Trophoblast cell (in vitro differentiated cells and primary cell): Measurements from ENCODE around the gene GLB1L3.

Experiments
- DNase-seq, 2 donors: peaks; one replicate each; pipeline ENCODE4 v3.0.0-alpha.2; 2016
- H2AFZ ChIP-seq: 2 replicates; pipeline ENCODE4 v1.6.1; 2013; ENCODE audit warnings: low read length, moderate library complexity, mild to moderate bottlenecking; ENCODE audit not compliant: insufficient read depth, poor library complexity
- H2AK5ac ChIP-seq: 2 replicates; pipeline ENCODE4 v1.6.1; 2013; ENCODE audit warnings: mild to moderate bottlenecking, low read length
- H2BK120ac ChIP-seq: 2 replicates; pipeline ENCODE4 v1.6.1; 2013; ENCODE audit warnings: low read length, mild to moderate bottlenecking, moderate library complexity; ENCODE audit not compliant: insufficient read depth, poor library complexity
- H2BK12ac ChIP-seq: 2 replicates; pipeline ENCODE4 v1.6.1; 2013; ENCODE audit warnings: mild to moderate bottlenecking, low read length, moderate library complexity
- H2BK5ac ChIP-seq: 2 replicates; pipeline ENCODE4 v1.6.1; 2013; ENCODE audit warnings: low read length, low read depth, moderate library complexity, mild to moderate bottlenecking; ENCODE audit not compliant: poor library complexity
- H3K14ac ChIP-seq: 2 replicates; pipeline ENCODE4 v1.6.1; 2013; ENCODE audit warnings: mild to moderate bottlenecking, low read length
- H3K18ac ChIP-seq: 2 replicates; pipeline ENCODE4 v1.6.1; 2013; ENCODE audit warnings: mild to moderate bottlenecking, low read length
- H3K23ac ChIP-seq: 2 replicates; pipeline ENCODE4 v1.6.1; 2013; ENCODE audit warnings: low read length
- H3K27ac ChIP-seq: 2 replicates; pipeline ENCODE4 v1.5.1; 2013; ENCODE audit warnings: low read depth, mild to moderate bottlenecking, inconsistent platforms, low read length, moderate library complexity
- H3K27me3 ChIP-seq: 2 replicates; pipeline ENCODE4 v1.6.1; 2013; ENCODE audit warnings: inconsistent platforms, mild to moderate bottlenecking, low read length, moderate library complexity; ENCODE audit not compliant: insufficient read depth
- H3K36me3 ChIP-seq, 2 experiments: 1 replicate in 1 of 2; 2 replicates in 1 of 2; pipeline ENCODE4 v1.6.1; 2013; ENCODE audit warnings: low read length in 2 of 2, mild to moderate bottlenecking in 2 of 2, moderate library complexity in 1 of 2; ENCODE audit not compliant: insufficient read depth in 2 of 2, control insufficient read depth in 1 of 2
- H3K4ac ChIP-seq: 2 replicates; pipeline ENCODE4 v1.6.1; 2013; ENCODE audit warnings: low read depth, mild to moderate bottlenecking, low read length, moderate library complexity
- H3K4me1 ChIP-seq, 2 experiments: 1 replicate in 1 of 2; 2 replicates in 1 of 2; pipeline ENCODE4 v1.6.1; 2013; ENCODE audit warnings: low read length in 2 of 2, mild to moderate bottlenecking in 2 of 2, moderate library complexity in 1 of 2; ENCODE audit not compliant: insufficient read depth in 2 of 2, control insufficient read depth in 1 of 2
- H3K4me2 ChIP-seq: 2 replicates; pipeline ENCODE4 v1.6.1; 2013; ENCODE audit warnings: inconsistent platforms, mild to moderate bottlenecking, low read length, moderate library complexity
- H3K4me3 ChIP-seq: 2 replicates; pipeline ENCODE4 v1.5.1; 2013; ENCODE audit warnings: mild to moderate bottlenecking, low read depth, low read length, inconsistent platforms
- H3K79me1 ChIP-seq: one replicate; pipeline ENCODE4 v1.6.1; 2013; ENCODE audit warnings: low read length
- H3K79me2 ChIP-seq: 2 replicates; pipeline ENCODE4 v1.6.1; 2013; ENCODE audit warnings: low read length, mild to moderate bottlenecking; ENCODE audit not compliant: control insufficient read depth, insufficient read depth, poor library complexity
- H3K9ac ChIP-seq: 2 replicates; pipeline ENCODE4 v1.6.1; 2013; ENCODE audit warnings: mild to moderate bottlenecking, low read length
- H3K9me3 ChIP-seq: 2 replicates; pipeline ENCODE4 v1.6.1; 2013; ENCODE audit warnings: low read depth, mild to moderate bottlenecking, control low read depth, inconsistent platforms, low read length; ENCODE audit not compliant: insufficient read depth
- H4K12ac ChIP-seq: 2 replicates; pipeline ENCODE4 v1.6.1; 2013; ENCODE audit warnings: low read depth, mild to moderate bottlenecking, low read length, moderate library complexity
- H4K8ac ChIP-seq: 2 replicates; pipeline ENCODE4 v1.6.1; 2013; ENCODE audit warnings: low read depth, mild to moderate bottlenecking, low read length, moderate library complexity
- H4K91ac ChIP-seq: one replicate; pipeline ENCODE4 v1.6.1; 2013; ENCODE audit warnings: low read depth, mild to moderate bottlenecking, low read length, moderate library complexity
- WGBS: extraction: QIAGEN DNeasy Blood & Tissue Kit; methylation state at CpG from one replicate; pipeline ENCODE4 v1.1.7; 2013; ENCODE audit warnings: missing lambda C conversion rate; ENCODE audit not compliant: insufficient read length, insufficient coverage; ENCODE audit errors: extremely low coverage; 5-methylcytosine and 5-hydroxymethylcytosine counted together

GLB1L3 gene

DNA sequence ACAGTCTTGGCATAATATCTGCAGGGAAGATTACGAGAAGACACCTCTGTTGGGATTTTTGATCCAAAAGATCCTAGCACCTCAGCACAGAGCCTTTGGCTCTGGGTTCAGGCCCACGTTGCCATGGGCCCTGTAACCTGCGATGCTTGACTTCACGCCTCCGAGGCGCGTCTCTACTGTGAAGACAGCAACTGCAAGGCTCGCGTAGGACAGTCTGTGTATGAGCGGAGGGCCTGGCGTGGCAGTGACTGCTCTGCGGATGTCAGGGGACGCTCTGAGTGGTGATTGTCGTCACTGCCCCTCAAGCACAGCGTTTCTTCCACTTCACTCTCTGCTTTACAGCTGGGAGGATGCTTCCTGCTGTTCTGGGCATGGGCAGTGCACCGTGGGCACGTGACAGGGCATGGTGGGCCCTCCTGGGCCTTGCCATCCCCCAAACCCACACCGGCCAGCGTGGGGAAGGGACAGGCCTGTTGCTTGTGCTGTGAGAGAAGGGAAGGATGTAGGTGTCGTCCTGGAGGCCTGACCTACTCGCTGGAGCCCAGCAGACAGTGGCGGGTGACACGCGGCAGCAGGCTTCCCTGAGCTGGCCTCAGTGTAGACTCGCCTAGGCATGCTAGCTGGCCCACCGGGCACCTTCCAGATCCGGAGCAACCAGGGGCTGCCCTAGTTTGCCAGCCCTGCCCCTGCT, 82.1 kb downstream of the GLB1L3 start:
- H2BK12ac ChIP-seq, result no peak overlapping the region
- no peak overlapping the region for H3K4me3 ChIP-seq
- DNase-seq, result no peak
- H2BK5ac ChIP-seq, result no peak overlapping the region
- no peaks in the 10 kb centered on the region for H3K27me3 ChIP-seq
- H4K12ac ChIP-seq, result no peak overlapping the region
- H3K14ac ChIP-seq, result no peak overlapping the region
- no peak overlapping the region for H3K4me2 ChIP-seq
- no peak overlapping the region for H2AK5ac ChIP-seq
- no peak overlapping the region for H3K18ac ChIP-seq
- H3K9ac ChIP-seq, result no peak overlapping the region
- H3K23ac ChIP-seq, result no peak overlapping the region
- H4K8ac ChIP-seq, result no peak overlapping the region
- H2BK120ac ChIP-seq, result no peak overlapping the region
- peaks cover 1% of the 10 kb centered on the region for H3K9me3 ChIP-seq
- H3K79me1 ChIP-seq, result no peaks in the 10 kb centered on the region
- no peak overlapping the region for H3K27ac ChIP-seq
- H3K79me2 ChIP-seq, result no peaks in the 10 kb centered on the region
- H2AFZ ChIP-seq, result no peak overlapping the region
- H4K91ac ChIP-seq, result no peak overlapping the region
- no peaks in the 10 kb centered on the region for H3K36me3 ChIP-seq
- no CpG with 5 or more reads among the region's 27 CpGs for WGBS
- H3K4ac ChIP-seq, result no peak overlapping the region
- H3K4me1 ChIP-seq, result no peaks in the 10 kb centered on the region

DNA sequence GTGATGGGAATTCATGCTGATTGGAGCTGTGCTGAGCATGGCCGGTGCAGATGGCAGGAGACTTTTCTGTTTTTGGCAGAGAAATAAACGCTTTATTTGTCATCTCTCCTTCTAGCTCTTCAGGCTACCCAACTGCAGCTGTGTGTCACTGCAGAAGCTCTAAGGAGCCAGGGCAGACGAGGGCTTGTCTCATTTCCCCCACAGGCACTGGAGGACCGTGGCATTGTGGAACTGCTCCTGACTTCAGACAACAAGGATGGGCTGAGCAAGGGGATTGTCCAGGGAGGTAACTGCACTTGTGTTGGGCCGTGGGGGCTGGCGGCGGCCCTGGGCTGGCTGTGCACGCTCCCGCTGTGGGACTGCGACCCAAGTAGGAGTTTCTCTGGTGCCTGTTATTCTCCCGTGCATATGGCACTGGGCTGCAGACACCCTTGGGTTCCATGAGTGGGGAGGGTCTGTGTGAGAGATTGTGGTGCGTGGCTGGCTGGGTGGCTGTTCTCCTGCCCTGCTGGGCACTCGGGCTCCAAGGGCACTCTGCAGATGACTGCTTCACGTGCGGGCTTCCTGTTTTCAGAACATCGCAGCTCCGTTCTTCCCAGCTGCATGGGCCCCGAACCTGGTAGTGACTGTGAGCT, 82.8 kb downstream of the GLB1L3 start:
- Histone ChIP-seq H3K18ac (no peak overlapping the region), H3K9ac (no peak overlapping the region), H2BK12ac (no peak overlapping the region), H3K4ac (no peak overlapping the region), H3K14ac (no peak overlapping the region), H3K27ac (no peak overlapping the region), H3K4me3 (no peak overlapping the region), H3K4me1 (no peaks in the 10 kb centered on the region), H2BK120ac (no peak overlapping the region), H3K36me3 (no peaks in the 10 kb centered on the region), H3K79me2 (no peaks in the 10 kb centered on the region), H4K91ac (no peak overlapping the region), H4K8ac (no peak overlapping the region), H3K23ac (no peak overlapping the region), H2AK5ac (no peak overlapping the region), H3K9me3 (peaks cover 1% of the 10 kb centered on the region), H2AFZ (no peak overlapping the region), H3K79me1 (no peaks in the 10 kb centered on the region), H3K27me3 (no peaks in the 10 kb centered on the region), H3K4me2 (no peak overlapping the region), H4K12ac (no peak overlapping the region), H2BK5ac (no peak overlapping the region)
- WGBS, result no CpG with 5 or more reads among the region's 18 CpGs
- DNase-seq, result no peak

DNA sequence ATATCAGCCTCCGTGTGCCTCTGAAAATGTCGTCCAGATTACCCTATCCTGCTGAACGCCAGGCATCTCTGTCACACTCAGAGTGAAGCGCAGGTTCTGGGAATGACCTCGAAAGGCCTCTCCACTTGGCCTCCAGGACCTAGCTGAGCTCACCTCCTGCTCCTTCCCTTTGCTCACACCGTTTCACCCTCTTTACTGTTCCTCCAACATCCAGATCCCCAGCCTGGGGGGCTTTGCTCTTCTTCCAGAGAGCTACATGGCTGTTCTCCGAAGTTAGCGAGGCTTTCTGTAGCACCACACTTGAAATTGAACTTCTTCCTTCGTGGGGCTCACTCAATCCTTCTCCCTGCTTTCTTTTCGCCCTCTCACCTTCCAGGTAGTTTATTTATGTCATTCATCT, 83.5 kb downstream of the GLB1L3 start:
- Histone ChIP-seq H3K23ac (no peak overlapping the region), H2AK5ac (no peak overlapping the region), H3K4me2 (no peak overlapping the region), H3K79me1 (no peaks in the 10 kb centered on the region), H3K27ac (no peak overlapping the region), H3K4ac (no peak overlapping the region), H2BK5ac (no peak overlapping the region), H3K9me3 (peaks cover 1% of the 10 kb centered on the region), H3K27me3 (no peaks in the 10 kb centered on the region), H3K36me3 (no peaks in the 10 kb centered on the region), H3K18ac (no peak overlapping the region), H4K91ac (no peak overlapping the region), H3K4me1 (no peaks in the 10 kb centered on the region), H2AFZ (no peak overlapping the region), H3K14ac (no peak overlapping the region), H2BK120ac (no peak overlapping the region), H4K8ac (no peak overlapping the region), H3K4me3 (no peak overlapping the region), H4K12ac (no peak overlapping the region), H3K9ac (no peak overlapping the region), H2BK12ac (no peak overlapping the region), H3K79me2 (no peaks in the 10 kb centered on the region)
- no peak for DNase-seq
- no CpG with 5 or more reads among the region's 10 CpGs for WGBS

DNA sequence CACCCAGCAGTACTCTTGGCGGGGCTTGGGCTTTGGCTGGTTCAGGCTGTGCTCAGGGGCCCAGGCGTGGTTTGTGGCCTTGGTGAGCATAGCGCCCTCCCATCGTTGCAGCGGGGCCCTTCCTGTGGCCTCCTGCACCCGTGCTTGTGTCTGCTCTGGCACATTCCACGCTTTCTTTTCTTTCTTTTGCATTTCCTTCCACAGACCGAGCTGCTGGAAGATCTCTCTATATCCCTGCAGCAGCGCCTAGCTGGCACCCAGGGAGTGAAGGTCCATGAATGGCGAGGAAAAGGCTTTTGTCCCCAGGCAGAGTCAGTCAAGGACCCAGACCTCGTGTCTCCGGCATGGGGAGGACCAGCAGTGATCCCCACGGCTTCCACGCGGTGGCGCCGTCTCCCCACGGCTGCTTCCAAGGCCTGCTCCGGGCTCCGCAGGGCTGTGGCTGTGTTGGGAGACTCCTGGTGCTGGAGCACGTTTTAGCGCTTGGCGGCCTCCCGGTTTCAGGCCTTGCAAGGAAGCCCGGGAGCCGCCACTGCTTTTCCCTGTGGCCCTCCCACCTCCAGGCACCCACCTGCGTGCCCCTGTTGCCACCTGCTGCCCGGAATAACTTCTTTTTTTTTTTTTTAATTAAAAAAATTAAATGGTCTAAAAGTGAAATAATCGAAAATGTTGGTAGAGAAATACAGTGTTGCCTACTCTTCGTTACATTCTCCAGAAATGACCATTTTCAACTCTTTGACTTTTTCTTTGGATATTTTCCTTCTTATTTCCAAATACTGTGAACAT, 84.1 kb downstream of the GLB1L3 start:
- H3K27me3 ChIP-seq, result no peaks in the 10 kb centered on the region
- no peaks in the 10 kb centered on the region for H3K79me2 ChIP-seq
- H3K9ac ChIP-seq, result no peak overlapping the region
- no peak overlapping the region for H2BK12ac ChIP-seq
- H2BK120ac ChIP-seq, result no peak overlapping the region
- no peak overlapping the region for H4K12ac ChIP-seq
- no peak overlapping the region for H4K8ac ChIP-seq
- H2AK5ac ChIP-seq, result no peak overlapping the region
- H2BK5ac ChIP-seq, result no peak overlapping the region
- no peak overlapping the region for H2AFZ ChIP-seq
- H3K4me2 ChIP-seq, result no peak overlapping the region
- H3K9me3 ChIP-seq, result peaks cover 1% of the 10 kb centered on the region
- H3K4me1 ChIP-seq, result no peaks in the 10 kb centered on the region
- H3K36me3 ChIP-seq, result no peaks in the 10 kb centered on the region
- no peak overlapping the region for H3K4me3 ChIP-seq
- H3K4ac ChIP-seq, result no peak overlapping the region
- no peak overlapping the region for H3K23ac ChIP-seq
- DNase-seq, result peak; percentile 78 to 87
- H3K79me1 ChIP-seq, result no peaks in the 10 kb centered on the region
- WGBS, result no CpG with 5 or more reads among the region's 30 CpGs
- no peak overlapping the region for H4K91ac ChIP-seq
- no peak overlapping the region for H3K14ac ChIP-seq
- H3K27ac ChIP-seq, result no peak overlapping the region
- H3K18ac ChIP-seq, result no peak overlapping the region
